NCI-H187 treated with DMSO at 0.1 percent for 48 hours (cell line): ENCODE measurements around the gene NPC2.

Source experiments
- DNase-seq: peaks from one replicate; lab custom pipeline; 2025; lab: John Stamatoyannopoulos, UW

NPC2 gene

GRCh38 chr14:74519316-74520074 lies 26.4 kb upstream of the NPC2 start:
- no peak for DNase-seq

DNA sequence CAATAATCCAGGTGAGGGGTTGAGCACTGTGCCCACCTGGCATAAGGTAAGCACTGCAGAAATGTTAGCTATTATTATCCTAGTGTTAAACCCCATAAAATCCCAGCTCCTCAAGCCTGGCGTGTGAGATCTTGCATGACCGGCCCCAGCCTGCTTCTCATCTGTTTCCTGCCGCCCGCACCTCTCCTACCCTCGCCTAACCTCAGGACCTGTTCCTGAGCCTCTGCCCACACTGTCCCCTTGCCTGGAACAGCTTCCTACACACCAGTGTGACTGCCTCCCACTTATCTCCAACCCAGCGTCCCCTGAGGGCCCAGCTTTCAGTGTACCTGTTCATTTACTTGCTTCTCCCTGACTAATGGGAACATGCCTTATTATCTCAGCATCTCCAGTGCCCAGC lies 25.1 kb upstream of the NPC2 start:
- DNase-seq = no peak

DNA sequence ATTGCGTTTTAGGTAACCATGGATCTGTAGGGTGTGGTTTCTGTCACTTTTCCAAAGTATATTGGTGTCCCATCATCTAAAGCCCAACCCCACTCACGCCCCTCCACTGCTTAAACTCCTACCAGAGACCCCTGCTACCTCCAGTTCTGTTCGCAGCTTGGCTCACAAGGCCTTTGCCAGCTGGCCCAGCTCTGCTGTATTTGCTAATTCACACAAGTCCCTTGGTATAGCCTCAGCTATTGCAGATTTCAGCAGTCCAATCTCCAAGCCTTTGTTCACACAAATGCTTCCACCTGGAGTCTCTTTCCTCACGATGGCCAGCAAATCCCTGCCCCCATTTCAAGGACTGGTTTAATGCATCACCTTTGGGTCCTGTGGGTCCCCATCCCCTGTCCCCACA lies 24.6 kb upstream of the NPC2 start:
- DNase-seq = no peak

DNA sequence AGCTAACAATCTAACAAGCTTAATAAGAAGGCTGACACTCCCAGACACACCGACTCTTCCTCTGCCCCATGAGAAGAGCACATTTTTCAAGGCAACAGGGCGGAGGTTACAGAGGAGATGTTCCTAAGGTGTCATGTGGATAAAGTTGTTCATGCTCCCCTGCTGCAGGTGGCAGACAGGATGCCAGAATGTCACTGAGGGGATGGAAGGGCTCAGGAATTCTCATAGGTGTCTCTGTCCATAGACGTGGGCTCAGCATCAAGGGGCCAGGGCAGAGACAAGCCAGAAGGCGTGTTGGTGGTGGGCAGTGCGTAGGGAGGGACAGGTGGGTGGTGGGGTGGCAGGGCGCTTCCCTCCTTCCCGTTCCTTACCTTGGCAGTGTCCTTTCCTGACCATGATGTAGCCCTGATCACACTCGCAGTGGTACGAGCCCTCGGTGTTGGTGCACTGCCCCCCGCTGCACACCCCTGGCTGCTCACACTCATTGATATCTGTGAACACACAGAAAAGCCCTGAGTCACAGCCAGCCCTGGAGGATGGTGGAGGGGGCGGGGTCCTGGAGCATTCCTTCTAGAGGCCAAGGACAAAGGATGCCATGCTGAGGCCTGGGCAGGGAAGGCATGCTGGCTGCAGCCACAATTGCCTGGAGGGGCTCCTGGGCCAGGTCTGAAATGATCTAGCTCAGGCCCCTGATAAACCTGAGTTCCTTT lies 23.5 kb upstream of the NPC2 start:
- no peak for DNase-seq

GRCh38 chr14:74515891-74516412 lies 22.8 kb upstream of the NPC2 start:
- DNase-seq = no peak

DNA sequence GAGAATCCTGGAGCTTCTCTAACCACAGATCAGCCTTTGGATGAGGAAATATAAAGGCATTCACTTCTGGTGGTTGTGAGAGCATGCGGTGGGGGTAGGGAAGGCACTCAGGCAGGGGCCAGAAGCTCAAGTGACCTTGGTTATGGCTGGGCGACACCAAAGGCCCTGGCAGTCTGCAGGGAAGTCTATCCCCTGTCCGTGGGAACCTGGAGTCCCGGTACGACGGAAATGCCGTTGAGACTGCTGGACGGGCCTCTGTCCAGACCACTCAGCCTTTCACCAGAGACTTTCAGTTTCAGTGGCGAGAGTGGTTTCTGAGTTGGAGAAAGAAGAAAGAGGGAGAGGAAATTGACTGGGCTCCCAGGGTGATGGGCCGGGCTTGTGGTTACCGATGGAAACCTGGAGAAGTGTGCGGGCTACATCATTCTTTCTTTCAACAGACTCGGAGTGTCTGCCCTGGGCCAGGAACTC lies 21.4 kb upstream of the NPC2 start:
- DNase-seq = no peak

- DNase-seq = no peak
Observed at GRCh38 chr14:74511966-74512830, 19.1 kb upstream of the NPC2 start.

GRCh38 chr14:74510959-74511409 lies 17.9 kb upstream of the NPC2 start:
- DNase-seq = no peak

DNA sequence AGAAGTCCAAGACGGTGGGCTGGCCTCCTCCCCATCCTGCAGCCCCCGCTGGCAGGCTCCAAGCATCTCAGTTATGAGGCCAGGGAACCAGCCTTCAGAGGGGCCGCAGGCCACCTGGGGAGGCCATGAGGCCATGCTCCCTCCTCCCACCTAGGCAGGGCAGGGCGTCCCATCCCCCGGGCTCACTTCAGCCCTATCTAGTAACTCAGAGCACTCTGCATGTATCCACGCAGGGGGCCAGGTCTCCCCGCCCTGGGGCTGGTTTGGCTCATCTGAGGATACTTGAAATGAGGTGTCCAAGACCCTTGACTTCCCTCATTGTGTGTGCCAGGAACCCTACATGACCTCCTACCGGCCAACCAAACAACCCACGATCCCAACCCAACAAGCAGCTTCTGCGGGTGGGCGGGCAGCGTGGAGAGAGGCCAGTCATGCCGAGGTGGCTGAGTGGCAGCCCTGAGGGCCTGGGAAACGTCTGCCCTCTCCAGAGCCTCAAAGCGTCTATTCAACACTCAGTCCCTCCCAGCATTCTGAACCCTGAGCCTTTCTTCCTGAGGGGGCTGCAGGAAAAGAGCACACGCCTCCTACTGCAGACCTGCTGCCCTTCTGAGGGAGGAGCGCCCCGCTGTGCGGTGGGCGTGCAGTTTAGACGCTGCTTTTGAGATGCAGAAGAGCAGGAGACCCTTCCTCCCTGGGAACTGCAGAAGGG lies 17.3 kb upstream of the NPC2 start:
- DNase-seq = no peak

DNA sequence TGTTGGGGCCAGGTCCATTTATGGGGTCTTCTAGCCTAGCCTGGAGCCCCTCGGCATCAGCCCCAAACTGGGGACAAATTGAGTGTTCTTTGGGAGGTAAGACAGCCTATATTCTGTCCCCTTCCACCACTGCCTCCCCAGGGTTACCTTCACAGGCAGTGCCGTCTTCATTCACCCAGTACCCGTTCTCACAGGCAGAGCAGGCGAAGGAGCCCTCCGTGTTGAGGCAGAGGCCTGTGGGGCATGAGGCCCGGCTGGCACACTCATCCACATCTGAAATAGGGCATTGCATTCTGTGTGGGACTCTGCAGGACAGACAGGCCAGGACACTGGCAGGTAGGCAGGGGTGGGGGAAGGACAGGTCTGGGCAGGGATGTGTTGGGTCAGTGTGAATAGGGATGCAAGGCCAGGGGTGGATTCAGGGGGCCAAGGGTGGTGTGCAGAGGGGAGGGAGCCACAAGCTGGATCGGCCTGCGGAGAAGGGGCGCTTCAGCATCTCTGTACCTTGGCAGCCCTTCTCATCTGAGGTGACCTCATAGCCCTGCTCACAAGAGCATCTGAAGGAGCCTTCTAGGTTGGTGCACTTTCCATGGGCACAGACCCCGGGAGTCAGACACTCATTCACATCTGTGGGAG lies 16.6 kb upstream of the NPC2 start:
- DNase-seq = no peak

- DNase-seq = no peak
Observed at GRCh38 chr14:74508844-74509428, 15.8 kb upstream of the NPC2 start.

GRCh38 chr14:74508292-74508731 lies 15.2 kb upstream of the NPC2 start:
- no peak for DNase-seq

DNA sequence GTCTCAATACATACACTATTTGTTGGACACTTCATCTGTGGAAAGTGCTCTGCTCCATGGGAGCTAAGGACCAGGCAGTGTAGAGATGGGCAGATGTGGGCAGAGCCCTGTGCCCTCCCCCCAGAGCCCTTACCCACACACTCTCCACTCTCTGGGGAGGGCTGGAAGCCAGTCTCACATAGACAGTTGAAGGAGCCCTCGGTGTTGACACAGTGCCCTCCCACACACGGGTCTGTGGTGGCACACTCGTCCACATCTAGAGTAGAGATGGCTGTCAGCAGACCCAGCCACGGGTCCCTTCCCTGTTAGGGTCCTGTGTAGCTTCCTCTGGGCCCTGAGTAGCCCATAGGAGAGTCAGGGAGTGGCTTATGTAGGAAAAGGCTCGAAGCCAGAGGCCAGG lies 14.7 kb upstream of the NPC2 start:
- no peak for DNase-seq

GRCh38 chr14:74507085-74507484 lies 14.0 kb upstream of the NPC2 start:
- DNase-seq = no peak

DNA sequence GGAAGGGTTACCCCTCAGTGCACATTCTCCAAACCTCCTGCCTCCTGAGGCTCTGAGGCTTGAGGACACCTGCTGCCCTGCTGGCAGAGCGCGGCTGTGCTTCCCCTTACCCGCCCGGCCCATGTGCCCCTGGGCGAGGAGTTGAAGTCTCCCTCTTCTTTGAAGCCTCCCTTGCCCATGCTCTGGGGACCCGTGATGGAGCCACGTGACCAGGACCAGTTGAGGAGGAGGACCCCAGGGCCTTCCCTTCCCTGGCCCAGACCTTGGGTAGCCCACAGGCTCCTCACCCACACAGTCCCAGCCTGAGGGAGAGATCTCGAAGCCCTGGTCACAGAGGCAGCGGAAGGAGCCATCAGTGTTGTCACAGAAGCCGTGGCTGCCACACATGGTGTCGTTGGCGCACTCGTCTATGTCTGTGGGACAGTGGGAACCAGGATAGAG lies 13.3 kb upstream of the NPC2 start:
- DNase-seq = no peak

GRCh38 chr14:74505831-74506230 lies 12.7 kb upstream of the NPC2 start:
- no peak for DNase-seq

DNA sequence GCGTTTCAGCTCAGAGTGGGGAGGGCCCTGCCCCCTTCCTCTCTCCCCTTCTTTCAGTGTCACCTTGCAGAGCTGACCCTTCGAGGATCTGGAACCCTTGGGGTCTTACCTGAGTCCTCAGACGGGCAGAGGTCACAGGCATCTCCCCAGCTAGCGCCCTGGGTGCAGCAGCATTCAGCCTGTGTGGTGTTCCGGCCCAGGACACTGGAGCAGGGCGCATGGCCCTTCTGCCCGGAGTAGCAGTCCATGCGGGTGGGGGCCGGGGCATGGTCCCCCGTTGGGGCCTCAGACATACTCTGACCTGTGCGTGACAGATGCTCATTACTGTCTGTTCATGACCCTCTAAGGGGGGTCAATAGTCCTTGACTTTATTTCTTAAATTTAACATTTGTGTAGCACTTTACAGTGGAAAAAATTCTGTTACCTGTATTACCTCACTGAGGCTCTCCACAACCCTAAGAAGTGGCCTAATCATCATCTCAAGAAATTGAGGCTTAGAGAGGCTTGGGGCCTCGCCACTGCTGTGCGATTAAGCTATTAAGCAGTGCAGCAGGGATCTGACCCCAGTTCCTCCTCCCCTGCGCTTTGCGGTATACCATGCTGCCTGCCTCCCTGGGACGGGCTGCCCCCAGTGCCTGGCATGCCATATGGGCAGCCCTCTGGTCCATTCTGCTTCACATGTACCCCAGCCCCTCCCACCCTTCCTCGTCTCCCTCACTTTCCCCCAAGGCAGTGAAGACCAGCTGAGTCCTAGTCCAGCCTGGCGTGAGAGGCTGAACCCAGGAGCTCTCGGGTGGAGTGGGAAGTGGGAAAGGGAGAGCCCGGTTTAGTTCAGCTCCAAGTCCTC lies 12.0 kb upstream of the NPC2 start:
- DNase-seq = no peak

GRCh38 chr14:74504412-74504811 lies 11.3 kb upstream of the NPC2 start:
- no peak for DNase-seq

GRCh38 chr14:74503938-74504335 lies 10.8 kb upstream of the NPC2 start:
- DNase-seq = no peak
